ENCODE measurements around the gene CCDC201.

Gene CCDC201, protein sequence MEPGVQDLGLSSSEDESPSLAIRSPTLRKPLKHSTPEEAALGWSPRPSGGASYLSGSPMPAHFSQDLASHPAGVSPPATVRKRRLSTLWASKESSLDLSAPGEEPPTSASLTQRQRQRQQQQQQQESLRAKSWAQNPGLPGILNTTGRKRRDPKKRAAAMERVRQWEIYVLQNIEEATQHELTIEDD

GRCh38 chr7:45873035-45873354 is at the start of gene CCDC201:
Gene CCDC201, minus strand, starts transcription at chr7:45873082. Its CDS starts 75 bp downstream, at chr7:45873007.
- no peak for DNase-seq

DNA sequence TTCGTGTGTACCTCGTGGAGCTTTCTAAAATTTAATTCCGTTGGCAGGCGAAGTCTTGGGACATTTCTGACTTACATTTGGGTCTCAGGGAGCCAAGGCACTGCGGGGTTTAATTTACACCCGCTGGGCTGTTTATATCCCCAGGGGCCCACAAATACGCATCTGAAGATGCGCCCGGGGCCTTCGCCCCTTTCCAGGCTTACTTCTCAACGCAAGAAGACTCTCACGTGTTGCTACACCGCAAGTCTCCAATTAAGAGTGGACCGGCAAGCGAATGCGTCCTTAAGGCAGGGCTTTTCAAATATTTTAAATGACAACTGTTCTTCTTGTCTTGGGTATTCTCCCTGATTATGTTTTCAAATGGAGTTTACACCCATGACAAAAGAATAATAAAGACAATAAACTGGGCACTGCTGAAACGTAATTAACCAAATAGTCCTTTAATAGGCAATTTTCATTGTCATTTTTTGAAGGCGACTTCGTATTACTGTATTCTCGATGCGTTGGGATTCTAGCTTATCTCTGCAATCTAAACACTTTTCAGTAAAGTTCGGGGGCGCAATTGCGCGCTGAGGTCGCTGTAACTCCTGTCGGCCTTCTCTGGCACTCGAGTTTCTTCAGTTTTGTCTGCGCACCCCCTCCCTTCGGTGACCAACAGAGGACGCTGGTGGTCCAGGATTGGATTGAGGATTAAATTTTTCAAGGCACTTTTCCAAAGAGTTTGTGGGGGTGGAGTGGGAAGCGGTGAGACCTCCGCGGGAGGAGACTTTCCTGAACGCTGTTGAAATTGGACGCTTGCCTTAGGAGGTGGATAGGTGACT is 49.0 kb upstream of the CCDC201 start:
- DNase-seq = peak in 15 of 51 donors; percentile 4 to 47 (median 27)

DNA sequence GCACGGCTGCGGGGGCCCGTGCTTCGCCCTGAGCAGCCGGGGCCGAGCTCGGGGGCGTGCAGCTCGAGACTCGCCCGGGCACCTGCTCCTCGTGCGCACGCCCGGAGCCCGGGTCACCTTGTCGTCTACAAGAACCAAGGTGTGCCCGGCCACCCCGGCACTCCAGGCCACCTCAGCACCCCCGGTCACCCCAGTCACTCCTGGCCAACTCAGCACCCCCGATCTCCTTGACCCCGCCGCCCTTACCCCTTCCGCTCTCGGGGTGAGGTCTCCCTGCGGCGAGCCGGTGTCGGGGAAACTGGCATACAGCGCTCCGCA is 48.5 kb upstream of the CCDC201 start:
- peak in 1 of 51 donors; percentile 11 for DNase-seq

GRCh38 chr7:45920502-45921380 is 47.9 kb upstream of the CCDC201 start, which contains the start of gene IGFBP3:
Gene IGFBP3, minus strand, starts transcription at chr7:45921272. Its CDS starts 132 bp downstream, at chr7:45921140.
- DNase-seq = peak in 6 of 51 donors; percentile 12 to 40 (median 20)

- DNase-seq = no peak
Measured at GRCh38 chr7:45919993-45920459, 47.1 kb upstream of the CCDC201 start.

DNA sequence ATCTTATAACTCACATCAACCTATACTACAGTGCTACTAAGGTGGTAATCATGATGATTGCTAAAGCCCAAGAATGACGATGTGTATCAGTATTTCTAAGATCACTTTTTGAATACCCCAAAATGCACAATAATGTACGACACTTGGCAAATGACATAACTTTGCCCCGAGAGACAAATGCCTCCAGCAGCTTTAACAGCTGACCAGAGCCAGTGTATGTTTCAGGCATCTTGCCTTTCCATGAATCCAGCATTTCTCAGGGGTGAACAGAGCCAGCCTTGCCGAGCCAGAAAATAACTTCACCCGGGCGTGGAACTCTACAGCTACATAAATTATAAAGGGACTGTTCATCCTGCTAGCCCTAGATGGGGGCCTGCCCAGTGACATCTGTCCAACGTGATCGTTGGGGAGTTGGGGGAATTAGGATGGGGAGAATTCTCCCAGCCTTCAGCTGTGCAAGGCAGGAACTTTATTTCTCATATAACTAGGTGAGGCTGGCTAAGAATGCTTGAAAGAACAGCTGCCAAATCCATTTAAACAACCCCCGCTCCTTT is 46.4 kb upstream of the CCDC201 start:
- DNase-seq = no peak

GRCh38 chr7:45918556-45918955 is 45.7 kb upstream of the CCDC201 start:
- DNase-seq = no peak

DNA sequence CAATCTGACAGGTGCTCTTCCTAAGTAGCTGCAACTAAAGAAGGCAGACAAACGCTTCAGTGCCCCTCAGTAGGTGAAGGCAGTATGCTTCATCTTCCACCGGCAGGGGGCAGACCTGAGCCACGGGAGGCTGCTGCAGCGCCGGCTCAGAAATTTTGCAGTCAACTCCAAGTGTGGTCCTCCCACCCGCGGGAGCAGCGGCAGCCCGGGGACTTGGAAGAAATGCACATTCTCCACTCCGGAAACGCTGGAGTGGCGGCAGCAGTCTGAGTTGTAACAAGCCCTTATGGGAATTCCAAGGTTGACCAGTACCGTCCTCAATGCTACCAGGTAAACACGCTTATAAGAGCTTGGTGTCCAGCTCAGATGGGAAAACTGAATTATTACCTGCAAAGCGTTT is 44.8 kb upstream of the CCDC201 start:
- DNase-seq = peak in 46 of 51 donors; percentile 11 to 82 (median 49)

DNA sequence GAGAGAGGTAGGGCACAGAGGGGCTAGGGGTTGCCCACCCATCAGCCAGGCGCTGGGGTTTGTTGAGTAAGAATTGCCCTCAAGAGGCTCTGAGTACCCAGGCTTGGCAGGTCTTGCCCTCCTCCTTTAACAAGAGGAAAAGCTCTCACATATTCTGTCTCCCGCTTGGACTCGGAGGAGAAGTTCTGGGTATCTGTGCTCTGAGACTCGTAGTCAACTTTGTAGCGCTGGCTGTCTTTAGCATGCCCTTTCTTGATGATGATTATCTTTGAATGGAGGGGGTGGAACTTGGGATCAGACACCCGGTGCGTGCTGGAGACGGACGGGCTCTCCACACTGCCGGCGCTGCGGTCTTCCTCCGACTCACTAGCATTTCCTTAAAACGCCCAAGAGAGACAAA is 44.2 kb upstream of the CCDC201 start:
- no peak for DNase-seq

- DNase-seq = no peak
Measured at GRCh38 chr7:45915606-45916005, 42.7 kb upstream of the CCDC201 start.

DNA sequence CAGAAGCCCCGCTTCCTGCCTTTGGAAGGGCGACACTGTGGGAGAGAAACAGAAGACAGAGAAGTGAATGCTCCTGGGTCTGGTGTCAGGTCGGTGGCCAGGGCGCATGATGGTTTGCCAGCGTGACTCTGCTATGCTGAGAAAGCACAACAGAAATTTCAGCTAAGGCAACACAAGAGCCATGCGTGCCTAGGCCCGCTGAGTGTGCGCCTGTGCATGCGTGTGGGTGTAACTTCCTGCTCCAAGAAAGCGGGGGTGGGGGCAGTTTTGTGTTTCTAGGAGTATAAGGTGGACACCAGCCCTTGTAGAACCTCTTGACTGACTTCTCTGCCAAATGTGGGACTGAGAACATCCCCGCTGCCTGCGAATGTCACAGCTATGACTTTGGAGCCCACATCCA is 42.0 kb upstream of the CCDC201 start:
- DNase-seq = no peak

DNA sequence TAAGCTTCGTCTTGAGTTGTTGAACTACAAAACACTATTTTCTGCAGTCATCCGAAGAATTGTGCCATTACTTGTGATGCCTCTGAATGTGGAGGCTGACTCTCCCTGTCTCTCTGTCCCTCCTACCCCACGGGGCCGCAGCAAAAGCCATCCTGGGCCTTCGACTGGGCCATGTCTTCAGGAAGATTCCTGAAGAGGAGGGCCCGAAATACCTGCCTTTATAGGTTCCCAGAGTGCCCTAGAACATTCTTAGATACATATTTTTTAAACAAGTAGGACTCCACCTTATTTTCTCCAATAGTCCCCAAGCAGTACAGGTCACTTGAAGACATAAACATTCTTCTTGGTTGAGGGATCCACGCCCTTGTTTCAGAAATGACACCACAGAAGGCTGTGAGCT is 40.1 kb upstream of the CCDC201 start:
- DNase-seq = no peak

DNA sequence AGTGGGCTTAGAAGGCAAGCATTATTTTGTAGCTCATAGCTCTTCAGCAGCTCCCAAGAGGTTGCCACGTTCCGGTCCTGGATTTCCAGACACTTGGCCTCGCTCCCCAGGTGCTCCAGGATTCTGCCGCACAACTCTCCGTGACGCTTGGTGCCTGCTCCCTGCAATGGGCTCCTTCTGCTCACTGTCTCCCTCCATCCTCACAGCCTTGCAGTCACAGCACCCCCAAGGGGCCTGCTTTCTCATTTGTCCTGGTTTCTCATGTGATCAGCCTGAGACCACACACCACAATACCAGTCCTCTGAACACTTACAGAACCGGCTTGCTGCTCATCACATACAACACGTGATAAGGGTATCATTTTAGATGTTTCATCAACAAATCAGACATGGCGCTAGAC is 38.4 kb upstream of the CCDC201 start:
- no peak for DNase-seq

GRCh38 chr7:45910855-45911254 is 38.0 kb upstream of the CCDC201 start:
- DNase-seq = no peak

GRCh38 chr7:45909561-45909960 is 36.7 kb upstream of the CCDC201 start:
- DNase-seq = no peak

GRCh38 chr7:45902820-45903219 is 29.9 kb upstream of the CCDC201 start:
- no peak for DNase-seq

DNA sequence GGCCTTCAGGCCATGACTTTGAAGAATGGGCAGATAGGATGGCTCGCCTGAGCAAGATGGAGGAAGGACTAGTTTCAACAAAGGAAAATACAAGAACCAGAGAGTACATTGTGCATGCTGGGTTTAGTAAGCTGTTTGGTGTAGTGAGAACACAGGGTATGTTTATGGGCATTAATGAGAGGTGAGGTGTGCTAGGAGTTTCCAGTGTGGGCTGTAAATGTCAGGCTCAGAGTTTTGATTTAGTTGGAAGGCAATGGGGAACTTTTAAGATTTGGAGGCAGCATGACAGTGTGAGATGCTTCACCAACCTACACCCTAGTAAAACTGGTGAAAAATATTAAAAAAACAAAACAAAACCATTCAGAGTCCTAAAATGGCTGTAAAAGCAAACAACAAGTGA is 28.7 kb upstream of the CCDC201 start:
- no peak for DNase-seq

GRCh38 chr7:45898222-45898621 is 25.3 kb upstream of the CCDC201 start:
- DNase-seq = no peak

DNA sequence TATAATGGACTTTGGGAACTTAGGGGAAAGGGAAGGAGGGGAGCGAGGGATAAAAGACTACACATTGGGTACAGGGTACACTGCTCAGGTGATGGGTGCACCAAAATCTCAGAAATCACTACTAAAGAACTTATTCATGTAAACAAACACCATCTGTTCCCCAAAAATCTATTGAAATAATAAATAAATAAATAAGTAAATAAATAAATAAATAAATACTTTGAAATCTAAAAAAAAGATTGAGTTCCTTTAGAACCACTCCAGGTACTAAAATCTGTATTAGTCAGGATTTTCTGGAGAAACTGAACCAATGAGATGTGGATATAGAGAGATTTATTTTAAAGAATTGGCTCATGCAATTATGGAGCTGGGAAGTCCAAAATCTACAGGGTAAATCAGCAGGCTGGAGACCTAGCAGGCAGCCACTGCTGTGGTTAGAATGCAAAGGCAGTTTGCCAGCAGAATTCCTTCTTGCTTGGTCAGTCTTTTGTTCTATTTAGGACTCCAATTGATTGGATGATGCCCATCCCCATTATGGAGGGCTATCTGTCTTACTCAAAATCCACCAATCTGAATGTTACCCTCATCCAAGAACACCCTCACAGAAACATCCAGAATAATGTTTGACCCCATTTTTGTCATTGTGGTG is 24.3 kb upstream of the CCDC201 start:
- DNase-seq = no peak

DNA sequence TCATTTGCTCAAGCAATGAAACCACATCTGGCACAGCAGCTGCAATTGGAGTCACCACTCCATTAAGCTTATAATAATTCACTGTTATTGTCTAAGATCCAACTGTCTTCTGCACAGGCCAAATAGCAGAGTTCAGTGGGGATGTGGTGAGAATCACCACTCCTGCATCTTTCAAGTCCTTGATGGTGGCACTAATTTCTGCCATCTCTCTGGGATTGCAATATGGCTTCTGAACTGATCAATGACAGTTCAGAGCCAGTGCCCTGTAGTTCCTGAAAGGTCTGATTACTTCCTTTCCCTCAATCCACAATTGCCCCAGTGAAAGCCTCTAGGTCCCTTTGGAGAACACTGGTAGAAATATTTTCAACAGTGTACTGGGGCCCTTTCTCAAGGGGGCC is 21.8 kb upstream of the CCDC201 start:
- no peak for DNase-seq

DNA sequence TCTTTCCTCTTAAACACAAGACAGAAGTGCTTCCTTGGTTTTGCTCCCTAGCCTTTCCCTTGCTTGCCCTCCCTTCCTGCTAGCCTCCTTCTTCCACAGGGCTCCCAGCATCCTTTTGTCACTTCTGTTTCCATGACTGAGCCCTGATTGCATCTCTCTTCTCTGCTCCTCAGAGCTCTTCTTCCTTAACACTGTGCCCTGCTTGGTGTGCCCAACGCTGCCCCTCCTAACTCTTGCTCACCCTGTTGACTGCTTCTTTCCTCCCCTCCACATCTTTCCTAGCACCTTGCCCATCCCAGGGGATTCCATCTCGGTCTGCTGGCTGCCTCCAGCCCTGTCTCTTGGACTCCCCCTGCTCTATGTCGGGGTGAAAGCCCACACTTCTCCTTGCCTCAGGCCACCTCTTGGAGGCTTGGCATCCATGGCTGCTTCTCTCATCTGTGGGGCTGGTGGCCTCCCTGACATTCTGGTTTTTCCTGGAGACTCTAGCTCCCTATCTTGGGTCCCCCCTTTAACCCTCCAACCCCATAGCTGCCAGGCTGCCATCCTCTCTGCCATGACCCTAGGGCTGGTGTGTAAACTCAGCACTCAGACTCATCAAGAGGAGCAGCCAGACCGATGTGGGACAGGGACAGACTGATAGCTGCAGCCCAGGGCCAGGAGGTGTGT is 21.2 kb upstream of the CCDC201 start:
- no peak for DNase-seq

Measured in hypothalamus (tissue), 51 donors.